ENCODE measurements around the gene CCDC43.

DNA sequence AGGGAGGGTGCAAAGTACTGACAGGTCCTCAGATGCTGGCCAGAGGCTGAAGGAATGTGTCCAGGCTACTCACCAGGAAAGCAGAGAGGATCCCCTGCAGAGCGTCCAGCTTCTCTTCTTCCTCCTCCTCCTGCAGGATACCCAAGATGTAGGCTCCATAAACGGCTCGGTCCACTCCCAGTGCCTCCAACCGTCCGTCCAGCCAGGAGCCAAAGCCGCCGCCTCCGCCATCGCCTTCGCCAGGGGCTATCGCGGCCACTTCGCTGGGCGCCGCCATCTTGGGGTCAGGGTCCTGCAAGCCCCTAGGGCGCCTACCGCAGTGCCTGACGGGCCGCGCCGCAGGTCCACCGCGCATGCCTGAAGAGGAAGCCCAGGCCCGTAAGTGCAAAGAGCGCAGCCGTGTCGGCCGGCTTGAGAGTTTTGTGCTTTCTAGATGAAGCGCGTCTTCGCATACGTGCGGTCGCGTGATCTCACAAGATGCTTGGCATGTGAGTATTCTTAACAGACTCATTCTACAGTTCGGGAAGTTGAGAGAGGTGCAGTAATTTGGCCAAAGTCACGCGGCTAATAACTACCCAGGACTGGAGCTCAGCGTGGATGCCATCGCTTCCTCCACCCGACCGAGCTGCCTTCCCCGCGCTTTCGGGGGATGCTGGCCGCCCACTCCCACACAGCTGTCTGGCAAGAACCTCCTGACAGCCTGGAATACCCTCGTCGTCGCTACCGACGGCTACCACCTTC, at the start of gene CCDC43:
- TF ChIP-seq, protein P1, sequence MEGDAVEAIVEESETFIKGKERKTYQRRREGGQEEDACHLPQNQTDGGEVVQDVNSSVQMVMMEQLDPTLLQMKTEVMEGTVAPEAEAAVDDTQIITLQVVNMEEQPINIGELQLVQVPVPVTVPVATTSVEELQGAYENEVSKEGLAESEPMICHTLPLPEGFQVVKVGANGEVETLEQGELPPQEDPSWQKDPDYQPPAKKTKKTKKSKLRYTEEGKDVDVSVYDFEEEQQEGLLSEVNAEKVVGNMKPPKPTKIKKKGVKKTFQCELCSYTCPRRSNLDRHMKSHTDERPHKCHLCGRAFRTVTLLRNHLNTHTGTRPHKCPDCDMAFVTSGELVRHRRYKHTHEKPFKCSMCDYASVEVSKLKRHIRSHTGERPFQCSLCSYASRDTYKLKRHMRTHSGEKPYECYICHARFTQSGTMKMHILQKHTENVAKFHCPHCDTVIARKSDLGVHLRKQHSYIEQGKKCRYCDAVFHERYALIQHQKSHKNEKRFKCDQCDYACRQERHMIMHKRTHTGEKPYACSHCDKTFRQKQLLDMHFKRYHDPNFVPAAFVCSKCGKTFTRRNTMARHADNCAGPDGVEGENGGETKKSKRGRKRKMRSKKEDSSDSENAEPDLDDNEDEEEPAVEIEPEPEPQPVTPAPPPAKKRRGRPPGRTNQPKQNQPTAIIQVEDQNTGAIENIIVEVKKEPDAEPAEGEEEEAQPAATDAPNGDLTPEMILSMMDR (IDR thresholded peaks at IDR 0.05), result no peak
- peak; percentile 68 to 80 for TF ChIP-seq POLR2AphosphoS5 (IDR thresholded peaks at IDR 0.05)

All from upper lobe of left lung (tissue), 4 donors.